GM18498 (cell line): ENCODE results near the gene TAB2.

Experiments
- ATAC-seq: cut with Tn5 transposase; IDR thresholded peaks from one replicate; pipeline ENCODE4 v1.9.1; 2021; ENCODE audit warnings: mild to moderate bottlenecking, moderate library complexity; ENCODE audit not compliant: unreplicated experiment

Gene TAB2

DNA sequence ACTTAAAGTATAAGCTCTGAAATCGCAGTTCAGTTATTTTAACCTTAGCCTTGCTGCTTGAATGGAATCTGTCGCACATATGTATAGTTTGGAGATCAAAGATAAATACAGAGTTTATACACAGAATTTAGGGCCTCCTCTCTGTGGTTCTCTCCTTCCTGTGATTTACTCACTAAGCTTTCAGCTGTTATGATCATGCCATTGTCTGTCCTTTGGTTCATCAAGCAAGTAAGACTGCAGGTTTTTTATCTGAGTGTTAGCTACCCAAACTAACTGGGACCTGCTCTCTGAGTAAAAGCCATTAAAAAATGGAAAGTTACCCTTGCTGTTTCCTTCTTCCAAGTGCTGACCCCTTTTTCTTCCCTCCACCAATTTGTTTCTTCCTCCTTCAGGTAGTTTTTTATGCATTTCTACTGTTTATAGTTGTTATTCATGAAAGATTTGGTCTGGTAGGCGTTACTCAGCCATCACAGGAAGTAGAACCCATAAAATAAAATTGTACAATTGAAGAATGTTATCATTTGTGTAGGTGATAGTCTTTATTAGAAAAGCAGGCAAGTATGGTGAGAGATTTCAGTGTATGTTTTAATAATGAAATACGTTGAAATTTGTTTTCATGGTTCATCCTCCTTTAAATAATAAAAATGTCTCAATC is 48.9 kb downstream of the TAB2 start:
- no peak for ATAC-seq

DNA sequence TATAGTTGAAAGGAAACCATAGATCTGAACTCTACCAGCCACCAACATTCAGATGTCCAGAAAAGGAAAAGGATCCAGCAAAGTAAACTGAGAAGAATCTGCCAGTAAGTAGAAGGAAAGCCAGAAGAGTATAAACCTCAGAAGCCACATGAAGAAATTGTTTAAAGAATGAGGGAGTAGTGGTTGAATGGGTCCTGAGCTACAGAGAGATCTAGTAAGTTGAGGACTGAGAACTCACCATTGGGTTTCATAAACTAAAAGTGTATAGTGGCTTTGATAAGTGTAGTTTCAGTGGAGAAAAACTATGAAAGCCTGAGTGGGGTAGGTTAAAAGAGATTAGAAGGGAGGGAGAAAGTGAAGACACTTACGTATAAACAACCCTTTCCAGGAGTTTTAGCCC is 50.6 kb downstream of the TAB2 start:
- peak; percentile 72 for ATAC-seq

DNA sequence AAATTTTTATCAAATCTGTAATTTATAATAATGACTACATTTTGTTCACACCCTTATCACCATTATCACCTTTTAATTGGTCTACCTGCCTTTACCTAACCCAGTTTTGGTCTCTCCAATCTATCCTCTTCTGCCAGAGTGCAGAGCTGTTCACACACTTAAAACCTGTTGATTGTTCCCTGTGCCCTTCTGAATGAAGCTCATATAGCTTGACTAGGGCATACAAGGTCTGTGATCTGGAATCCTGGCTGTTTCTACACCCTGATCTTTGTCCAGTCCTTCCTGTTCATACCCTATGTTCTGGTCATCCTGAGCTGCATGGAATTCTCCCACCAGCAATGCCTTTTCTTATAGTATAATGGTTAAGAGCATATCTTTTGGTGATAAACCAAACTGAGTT is 53.6 kb downstream of the TAB2 start:
- no peak for ATAC-seq

DNA sequence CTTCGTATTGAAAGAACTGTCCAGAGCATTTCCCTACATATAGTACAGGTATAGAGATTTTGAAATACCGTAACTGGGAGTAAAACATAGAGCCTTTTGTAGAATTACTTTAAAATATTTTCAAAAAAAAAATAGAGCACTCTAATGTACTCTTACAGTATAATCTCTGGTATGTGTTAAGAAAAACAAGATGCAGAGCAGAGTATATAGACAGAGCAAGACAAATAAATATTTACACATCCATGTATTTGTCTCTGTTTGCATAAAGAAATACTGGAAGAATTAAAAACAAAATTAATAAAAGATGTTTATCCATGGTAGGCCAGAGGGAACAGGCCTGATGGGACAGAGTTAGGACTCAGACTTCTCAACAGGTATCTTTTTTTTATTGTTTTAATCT is 54.5 kb downstream of the TAB2 start:
- ATAC-seq: no peak

DNA sequence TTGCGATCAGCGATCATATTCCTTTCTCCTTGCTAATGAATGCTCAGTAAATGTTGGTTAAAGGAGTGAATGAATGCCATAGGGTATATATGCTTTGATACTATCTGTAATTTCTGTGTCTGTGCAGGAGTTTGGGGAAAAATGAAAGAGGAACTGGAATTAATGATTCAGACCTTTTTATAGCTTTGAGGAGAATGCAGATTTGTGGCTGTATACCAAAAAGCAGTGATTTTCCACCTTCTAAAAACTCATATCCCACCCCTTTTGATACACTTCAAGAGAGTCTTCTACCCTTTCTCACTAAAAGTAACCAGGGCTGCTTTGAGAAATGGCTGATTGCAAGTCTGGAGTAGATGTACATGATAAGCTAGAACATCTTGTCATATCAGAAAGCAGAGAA is 56.0 kb downstream of the TAB2 start:
- no peak for ATAC-seq

DNA sequence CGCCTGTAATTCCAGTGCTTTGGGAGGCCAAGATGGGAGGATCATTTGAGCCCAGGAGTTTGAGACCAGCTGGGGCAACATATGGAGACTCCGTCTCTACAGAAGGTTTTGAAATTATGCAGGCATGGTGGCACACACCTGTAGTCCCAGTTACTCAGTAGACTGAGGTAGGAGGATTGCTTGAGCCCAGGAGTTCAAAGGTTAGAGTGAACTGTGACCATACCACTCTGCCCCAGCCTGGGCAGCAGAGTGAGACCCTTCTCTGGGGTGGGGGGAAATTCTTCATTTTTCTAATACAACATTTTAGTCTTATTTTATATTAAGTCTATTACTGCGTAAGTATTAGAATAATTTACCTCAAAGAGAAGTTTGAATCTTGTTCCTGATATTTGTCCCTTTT is 62.5 kb downstream of the TAB2 start:
- ATAC-seq: no peak

DNA sequence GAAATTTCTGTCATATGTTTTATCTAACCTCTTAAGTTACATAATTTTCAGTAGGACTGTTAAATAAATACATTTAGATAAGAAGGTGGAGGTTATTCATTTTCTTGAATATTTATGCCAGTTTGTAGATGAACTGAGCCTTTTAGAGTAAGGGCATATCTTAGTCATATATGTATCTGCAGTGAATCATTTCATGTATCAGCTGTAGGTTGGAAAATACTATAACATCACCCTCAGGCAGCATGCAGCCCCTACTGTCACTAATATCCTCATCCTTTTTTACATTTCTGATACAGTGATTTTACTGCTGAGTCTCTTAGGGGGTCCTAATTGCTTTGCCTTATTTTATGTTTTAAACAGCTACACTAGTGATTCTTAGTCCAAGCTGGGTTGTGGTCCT is 63.0 kb downstream of the TAB2 start:
- no peak for ATAC-seq

DNA sequence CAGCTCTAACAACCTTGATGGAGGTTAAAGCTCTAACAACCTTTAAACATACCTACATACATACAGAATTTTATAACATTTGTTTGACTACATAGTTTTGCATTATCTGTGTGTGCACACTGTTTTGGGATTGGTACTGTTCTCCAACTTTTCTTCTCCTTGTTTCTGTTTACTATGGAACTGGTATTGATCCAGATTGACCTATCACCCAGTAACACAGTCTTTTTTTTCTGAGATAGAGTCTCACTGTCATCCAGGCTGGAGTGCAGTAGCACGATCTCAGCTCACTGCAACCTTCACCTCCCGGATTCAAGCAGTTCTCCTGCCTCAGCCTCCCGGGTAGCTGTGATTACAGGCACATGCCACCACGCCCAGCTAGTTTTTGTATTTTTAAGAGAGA is 65.9 kb downstream of the TAB2 start:
- no peak for ATAC-seq

DNA sequence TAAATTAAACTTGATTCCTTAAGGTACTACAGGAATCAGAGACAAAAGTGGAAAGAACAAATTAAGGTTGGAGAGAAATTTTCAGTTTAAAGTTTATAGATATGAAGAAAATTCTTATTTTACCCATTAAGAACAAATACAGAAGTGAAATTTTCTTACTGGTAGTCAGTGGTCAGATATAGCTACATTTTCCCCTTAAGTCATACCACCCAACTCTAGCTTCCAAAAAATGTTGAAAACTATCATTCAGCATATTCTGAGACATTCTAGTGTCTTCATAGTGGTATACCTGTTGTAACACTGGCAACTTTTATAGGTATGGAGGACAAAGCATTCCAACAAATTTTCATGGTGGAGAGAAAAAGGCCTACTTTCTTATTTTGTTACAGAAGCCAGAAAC is 67.0 kb downstream of the TAB2 start:
- no peak for ATAC-seq

DNA sequence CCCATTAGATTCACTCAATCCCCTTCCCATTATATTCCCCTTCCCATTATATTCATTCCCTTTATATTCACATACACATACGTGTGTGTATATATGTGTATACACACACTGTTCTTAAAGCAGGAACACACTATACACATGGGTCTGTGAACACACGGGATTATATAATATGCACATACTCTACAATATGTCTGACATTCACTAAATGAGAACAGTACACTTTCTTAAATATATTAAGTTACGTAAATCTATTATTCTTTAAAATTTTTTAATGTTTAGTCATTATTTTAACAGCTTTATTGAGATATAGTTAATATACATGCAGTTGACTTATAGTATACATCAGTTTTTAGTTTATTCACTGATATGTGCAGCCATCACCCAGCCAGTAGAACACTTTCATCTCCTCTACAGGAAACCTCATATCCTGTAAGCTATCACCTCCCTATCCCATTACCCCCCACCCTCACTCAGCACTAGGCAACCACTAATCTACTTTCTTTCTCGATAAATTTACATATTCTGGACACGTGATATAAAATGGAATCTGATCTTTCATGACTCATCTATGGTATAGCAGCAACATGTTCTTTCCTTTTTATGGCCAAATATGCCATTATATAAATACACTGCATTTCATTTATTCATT is 68.6 kb downstream of the TAB2 start:
- no peak for ATAC-seq

DNA sequence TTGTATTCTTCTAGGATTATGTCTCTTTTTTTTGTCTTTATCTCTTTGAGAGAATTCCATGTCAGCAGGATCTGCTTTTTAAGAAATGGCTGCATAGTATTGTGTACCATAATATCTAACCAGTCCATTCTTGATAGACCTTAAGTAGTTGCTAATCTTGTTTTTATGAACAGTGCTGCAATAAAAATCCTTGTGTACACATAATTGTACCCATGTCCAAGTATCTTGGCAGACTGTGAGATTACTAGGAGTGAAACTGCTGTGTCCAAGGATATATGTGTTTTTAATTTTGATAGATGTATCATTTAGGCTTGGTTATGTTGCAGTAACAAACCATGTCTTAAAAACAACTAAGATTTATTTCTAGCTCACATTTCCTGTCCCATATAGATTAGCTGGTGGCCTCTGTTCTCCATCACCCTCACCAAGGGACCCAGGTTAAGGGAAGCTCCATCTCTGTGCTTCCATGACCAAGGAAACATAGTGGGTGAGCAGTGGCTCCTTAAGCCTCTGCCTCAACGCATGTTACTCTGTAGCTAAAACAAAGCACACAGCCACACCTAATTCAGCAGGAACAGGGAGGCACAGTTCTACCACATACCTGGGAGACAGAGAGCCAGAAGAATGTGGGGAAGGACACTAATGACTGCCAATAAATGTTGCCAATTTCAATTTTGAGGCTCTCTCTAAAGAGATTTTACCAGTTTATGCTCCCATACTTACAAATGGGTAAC is 70.4 kb downstream of the TAB2 start:
- no peak for ATAC-seq

DNA sequence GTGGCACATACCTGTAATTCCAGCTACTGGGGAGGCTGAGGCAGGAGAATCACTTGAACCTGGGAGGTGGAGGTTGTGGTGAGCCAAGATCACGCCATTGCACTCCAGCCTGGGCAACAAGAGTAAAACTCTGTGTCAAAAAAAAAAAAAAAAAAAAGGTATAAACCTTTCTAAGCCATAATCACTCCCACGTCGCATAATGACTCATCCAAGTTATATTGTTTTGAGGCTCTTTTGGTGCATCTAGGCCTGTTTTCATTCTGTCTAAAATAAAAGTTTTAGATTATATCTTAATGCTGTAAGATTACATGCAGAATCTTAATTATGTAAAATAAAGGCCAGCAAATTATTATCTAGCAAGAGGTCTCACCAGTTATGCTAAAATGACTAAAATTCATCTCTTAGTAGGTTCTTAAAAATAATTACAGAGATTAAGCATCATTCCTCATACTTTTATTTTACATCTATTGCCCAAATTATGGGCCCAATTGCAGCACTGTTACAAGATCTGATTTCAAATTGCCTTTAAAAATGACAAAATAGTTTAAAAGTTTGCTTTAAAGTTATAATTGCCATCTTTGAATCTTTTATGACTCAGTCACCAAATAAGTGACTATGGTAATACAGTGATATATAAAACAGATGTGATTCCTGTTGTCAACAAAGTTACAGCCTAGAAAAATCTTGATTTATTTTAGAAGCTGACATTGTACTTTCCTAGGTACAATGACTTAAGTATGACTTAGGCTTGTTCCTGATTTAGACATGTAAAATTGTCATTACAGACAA is 72.2 kb downstream of the TAB2 start:
- no peak for ATAC-seq

DNA sequence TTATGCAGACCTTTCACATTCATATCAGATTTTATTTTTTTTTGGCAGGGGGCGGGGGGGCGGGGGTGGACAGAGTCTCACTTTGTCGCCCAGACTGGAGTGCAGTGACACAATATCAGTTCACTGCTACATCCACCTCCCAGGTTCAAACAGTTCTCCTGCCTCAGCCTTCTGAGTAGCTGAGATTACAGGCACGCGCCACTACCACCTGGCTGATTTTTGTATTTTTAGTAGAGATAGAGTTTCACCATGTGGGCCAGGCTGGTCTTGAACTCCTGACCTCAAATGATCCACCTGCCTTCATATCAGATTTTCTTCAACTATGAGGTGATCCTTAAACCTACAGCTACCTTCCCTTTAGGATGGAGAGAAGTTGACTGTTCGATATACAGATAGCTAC is 74.6 kb downstream of the TAB2 start:
- ATAC-seq: no peak

DNA sequence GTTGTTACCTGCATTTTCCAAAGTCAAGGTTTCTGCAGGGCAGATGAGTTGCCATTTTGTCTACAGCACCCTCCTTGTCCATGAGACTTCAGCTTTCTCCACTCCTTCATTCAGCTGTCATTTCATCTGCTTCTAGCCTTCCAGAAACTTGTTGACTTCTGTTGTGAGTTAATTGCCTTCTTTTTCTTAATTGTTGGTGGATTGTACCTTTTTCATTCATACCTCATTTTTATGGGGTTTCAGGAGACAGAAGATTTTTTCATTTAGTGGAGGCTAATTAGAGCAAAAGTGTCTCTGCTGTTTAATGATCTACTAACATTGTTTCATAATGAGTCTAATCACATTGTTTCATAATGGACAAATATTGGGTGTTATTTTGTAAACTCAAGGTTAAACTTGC is 75.0 kb downstream of the TAB2 start:
- no peak for ATAC-seq

DNA sequence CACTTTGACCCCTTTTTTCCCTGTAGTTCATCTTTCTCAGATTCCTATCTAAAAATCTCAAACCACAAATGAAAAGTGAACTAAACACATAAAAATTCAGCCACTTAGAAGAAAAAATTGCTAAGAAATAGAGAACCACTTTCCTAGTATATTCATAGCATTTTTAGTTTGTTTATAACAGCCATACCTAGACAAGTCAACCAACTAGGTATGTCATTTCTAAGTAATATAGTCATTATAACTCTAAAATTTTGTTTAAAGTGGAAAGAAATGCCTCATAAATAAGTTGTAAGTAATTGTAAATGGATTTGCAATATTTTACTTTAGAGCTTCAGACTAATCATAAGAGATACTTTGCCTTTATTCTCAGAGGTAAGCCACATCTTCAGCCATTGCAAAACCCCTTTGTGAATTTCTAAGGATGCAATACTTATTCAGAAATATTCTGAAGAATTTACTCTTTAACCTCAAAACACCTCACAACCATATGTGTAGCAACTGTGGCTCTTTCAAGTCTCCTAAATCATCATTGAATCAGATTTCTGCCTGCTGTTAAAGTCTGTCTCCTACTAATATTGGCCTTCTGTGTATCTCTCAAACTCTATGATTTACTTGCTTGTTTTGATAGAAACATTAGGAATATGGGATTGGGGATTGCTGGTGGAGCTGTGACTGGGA is 75.6 kb downstream of the TAB2 start:
- ATAC-seq: no peak

DNA sequence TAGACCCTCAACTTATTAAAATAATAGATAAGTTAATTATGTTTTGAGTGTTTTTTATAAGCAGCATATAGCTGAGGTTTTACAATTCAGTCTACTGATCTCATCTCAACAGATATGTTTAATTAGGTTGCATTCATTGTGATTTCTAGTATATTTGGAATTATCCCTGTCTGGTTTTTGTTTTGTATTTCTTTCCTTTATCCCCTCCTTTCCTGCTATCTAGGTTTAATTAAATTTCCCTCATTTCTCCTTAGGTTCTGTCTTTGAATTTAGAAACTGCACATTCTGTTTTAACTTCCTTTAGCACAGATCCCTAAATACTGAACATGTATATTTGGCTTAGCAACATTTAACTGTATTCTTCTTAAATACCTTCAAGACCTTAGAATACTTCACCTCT is 77.7 kb downstream of the TAB2 start:
- no peak for ATAC-seq

DNA sequence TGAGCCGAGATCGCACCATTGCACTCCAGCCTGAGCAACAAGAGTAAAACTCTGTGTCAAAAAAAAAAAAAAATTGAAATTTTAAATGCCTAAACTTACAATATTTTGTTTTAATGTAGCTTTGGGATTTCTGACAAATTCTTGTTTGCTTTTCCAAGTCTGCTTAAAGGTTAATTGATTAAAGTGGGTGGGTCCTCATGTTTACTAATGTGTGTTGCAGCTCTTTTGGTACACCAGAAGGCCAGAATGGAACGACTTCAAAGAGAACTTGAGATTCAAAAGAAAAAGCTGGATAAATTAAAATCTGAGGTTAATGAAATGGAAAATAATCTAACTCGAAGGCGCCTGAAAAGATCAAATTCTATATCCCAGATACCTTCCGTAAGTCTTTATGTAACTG is 79.9 kb downstream of the TAB2 start:
- no peak for ATAC-seq

DNA sequence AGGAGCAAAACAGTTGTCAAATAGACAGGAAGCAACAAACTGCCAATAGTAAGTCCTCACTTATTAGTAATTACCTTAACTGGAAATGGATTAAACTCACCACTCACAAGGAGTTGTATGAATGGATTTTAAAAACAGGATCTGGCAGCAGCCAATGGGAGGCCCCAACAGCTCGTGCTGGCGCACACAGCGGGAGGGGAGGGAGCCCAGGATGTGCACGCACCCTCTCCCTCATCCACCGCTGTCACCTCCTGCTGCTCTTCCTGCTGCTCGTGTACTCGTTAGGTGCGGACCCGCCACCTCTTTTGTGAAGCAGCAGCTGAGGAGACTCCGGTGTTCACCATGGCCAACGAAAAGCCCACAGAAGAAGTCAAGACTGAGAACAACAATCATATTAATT is 82.5 kb downstream of the TAB2 start, which contains the start of gene SUMO4:
SUMO4 (plus strand) TSS at position 213 of the 400 bp plus-strand sequence; CDS start at position 343, 130 bp downstream.
- ATAC-seq: no peak

DNA sequence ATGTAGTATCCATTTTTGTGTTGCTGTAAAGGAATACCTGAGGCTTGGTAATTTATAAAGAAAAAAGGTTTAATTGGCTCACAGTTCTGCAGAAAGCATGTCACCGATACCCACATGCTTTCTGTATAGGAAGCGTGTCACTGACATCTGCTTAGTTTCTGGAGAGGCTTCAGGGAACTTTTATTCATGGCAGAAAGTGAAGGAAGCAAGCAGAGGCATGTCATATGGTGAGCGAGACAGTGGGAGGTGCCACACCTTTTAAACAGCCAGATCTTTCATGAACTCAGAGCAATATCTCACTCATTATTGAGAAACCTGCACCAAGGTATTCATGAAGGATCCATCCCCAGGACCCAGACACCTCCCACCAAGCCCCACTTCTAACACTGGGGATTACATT is 86.0 kb downstream of the TAB2 start:
- ATAC-seq: no peak

DNA sequence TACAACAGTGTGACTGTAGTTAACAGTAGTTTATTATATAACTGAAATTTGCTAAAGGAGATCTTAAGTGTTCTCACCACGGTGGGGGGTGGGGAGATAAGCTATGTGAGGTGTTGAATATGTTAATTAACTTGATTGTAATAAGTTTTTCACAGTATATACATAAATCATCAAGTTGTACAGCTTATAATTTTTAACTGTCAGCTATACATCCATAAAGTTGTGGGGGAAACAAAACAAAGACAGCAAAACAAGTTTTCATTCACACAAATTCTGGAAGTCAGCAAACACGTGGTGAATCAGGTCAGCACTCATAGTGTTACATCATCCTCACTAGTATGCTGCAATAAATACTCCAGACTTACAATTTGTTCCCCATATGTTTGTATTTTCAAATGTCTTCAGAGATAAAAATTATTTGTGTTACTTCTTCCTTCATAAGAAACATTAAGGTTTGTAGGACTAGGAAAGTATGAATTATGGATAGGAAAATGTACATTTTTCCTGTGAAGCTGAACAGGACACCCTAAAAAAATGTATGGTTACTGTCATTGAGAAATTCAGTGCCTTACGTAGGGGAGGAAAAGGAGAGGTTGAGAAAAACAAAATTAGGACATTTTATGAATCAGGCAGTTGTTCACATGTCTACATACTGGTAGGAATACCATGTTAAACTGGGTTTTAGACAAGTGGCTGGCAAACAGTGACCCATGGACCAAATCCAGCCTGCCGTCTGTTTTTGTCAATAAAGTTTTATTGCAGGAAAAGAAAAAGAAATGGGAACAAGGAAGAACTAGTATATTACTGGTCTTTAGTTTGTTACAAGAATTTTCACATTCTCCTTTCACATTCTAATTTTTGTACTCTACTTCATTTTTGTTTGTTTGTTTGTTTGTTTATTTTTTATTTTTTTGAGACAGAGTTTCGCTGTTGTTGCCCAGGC is 88.6 kb downstream of the TAB2 start:
- no peak for ATAC-seq
